ENCODE data around the gene SEMA5A. TPM values are rescaled to one million over a fixed set of nuclear protein-coding genes. Genes with fewer than 3 reads are reported as not detected.
A peak's percentile ranks its signal among the peaks of the same experiment; 100 is the strongest.

Gene SEMA5A
- total and polyA plus RNA-seq, 2 of the 8 experiments (the other 6 are each of a cell fraction or from before 2014, with no cell fraction given), result 5.3 to 8.9 TPM

GRCh38 chr5:9099689-9100088 lies 446.2 kb downstream of the SEMA5A start:
- H3K79me2 ChIP-seq (ENCODE audit: control insufficient read depth in 1 of 2, insufficient read depth in 2 of 2, low read length in 2 of 2), result no peaks in the 10 kb centered on the region
- H2BK12ac ChIP-seq (ENCODE audit: low read depth, low read length), result no peak overlapping the region
- H3K27me3 ChIP-seq (replicated peaks in 1 of 4; ENCODE audit: control insufficient read depth in 3 of 4, extremely low read depth in 1 of 4, insufficient read depth in 3 of 4, low read length in 3 of 4), result no peaks in the 10 kb centered on the region
- H4K91ac ChIP-seq (replicated peaks; ENCODE audit: insufficient read length, low read length), result no peak overlapping the region
- H3K36me3 ChIP-seq (ENCODE audit: control insufficient read depth in 2 of 4, insufficient read depth in 4 of 4, low read length in 3 of 4), result no peaks in the 10 kb centered on the region
- ChIA-PET POLR2A (ENCODE audit: partially characterized antibody) (no interaction called here), CTCF (ENCODE audit: partially characterized antibody) (interaction anchor here (0.7 to 1.2 kb wide), 4 partner anchors 10 to 86 kb away, joined by 3 to 6 read pairs (median 4); no protein-coding TSS in a partner anchor)
- no peaks in the 10 kb centered on the region; the same call in 1 of the 2 replicates for H3K23me2 ChIP-seq (ENCODE audit: low read depth, low read length)
- H3K4me2 ChIP-seq (ENCODE audit: insufficient read depth in 1 of 2, low read depth in 2 of 2, low read length in 2 of 2), result no peak overlapping the region
- H3K14ac ChIP-seq (ENCODE audit: insufficient read length), result no peak overlapping the region
- no peaks in the 10 kb centered on the region for H3K9me3 ChIP-seq (ENCODE audit: insufficient read depth in 2 of 2, low read depth in 1 of 2, low read length in 1 of 2)
- H4K5ac ChIP-seq (ENCODE audit: insufficient read length, low read depth, low read length), result no peak overlapping the region
- no peak overlapping the region for H3K23ac ChIP-seq (ENCODE audit: insufficient read length)
- H2AK5ac ChIP-seq (ENCODE audit: low read depth, low read length), result no peak overlapping the region
- H3K4me1 ChIP-seq (replicated peaks in 1 of 4; ENCODE audit: control insufficient read depth in 3 of 4, insufficient read depth in 4 of 4, low read length in 3 of 4), result no peaks in the 10 kb centered on the region
- H4K20me1 ChIP-seq (replicated peaks in 1 of 2; ENCODE audit: control insufficient read depth in 1 of 2, insufficient read depth in 2 of 2, low read length in 2 of 2), result no peaks in the 10 kb centered on the region
- FAIRE-seq (no peak), DNase-seq (ENCODE audit: low read depth in 1 of 2, low spot score in 2 of 2) (no peak)
- no peak overlapping the region for H3K56ac ChIP-seq (replicated peaks; ENCODE audit: insufficient read length, low read depth, low read length)
- TF ChIP-seq CTCF (IDR thresholded peaks at IDR 0.05; ENCODE audit: control extremely low read depth in 1 of 3, insufficient read depth in 1 of 3, low read depth in 1 of 3, low read length in 3 of 3), result peak; percentile 22 to 52 (median 36)
- peak; percentile 42 to 46; a peak in 3 of 4 replicates for TF ChIP-seq RAD21 (IDR thresholded peaks at IDR 0.05 in 1 of 2, conservative IDR thresholded peaks at IDR 0.05 in 1 of 2; ENCODE audit: low read depth in 2 of 2, low read length in 2 of 2)
- no peak for TF ChIP-seq JUN (IDR thresholded peaks at IDR 0.05; ENCODE audit: low read depth, low read length)
- no peak for TF ChIP-seq SIRT6 (IDR thresholded peaks at IDR 0.05; ENCODE audit: low read length)
- H3K4ac ChIP-seq (replicated peaks; ENCODE audit: insufficient read length, low read depth, low read length), result no peak overlapping the region
- no peak overlapping the region for H3K18ac ChIP-seq (ENCODE audit: extremely low read depth, low read length)
- no peaks in the 10 kb centered on the region for H3K79me1 ChIP-seq (ENCODE audit: low read depth, low read length)
- H2AFZ ChIP-seq (ENCODE audit: low read length), result no peak overlapping the region
- no peak overlapping the region for H2BK20ac ChIP-seq (ENCODE audit: low read length)
- H2BK120ac ChIP-seq (replicated peaks; ENCODE audit: low read depth, low read length), result no peak overlapping the region
- H3K4me3 ChIP-seq (ENCODE audit: extremely low read depth in 1 of 4, insufficient read depth in 2 of 4, low read depth in 3 of 4, low read length in 4 of 4), result no peak overlapping the region
- H2BK15ac ChIP-seq (ENCODE audit: low read length), result no peak overlapping the region
- H3K27ac ChIP-seq (ENCODE audit: low read depth, low read length), result no peak overlapping the region
- WGBS, 2 experiments (ENCODE audit: extremely low coverage in 1 of 2, insufficient coverage in 1 of 2, insufficient read length in 1 of 2, insufficient replicate concordance in 2 of 2, low coverage in 1 of 2, low lambda C conversion rate in 2 of 2, missing lambda C conversion rate in 1 of 2), result 84% methylated on average over 2 of the region's 2 CpGs; no CpG with 5 or more reads in 1 of the 2 experiments
- no peak overlapping the region for H2BK5ac ChIP-seq (ENCODE audit: low read depth, low read length)
- H4K8ac ChIP-seq (ENCODE audit: extremely low read depth, insufficient read depth, low read length), result no peak overlapping the region
- H3K9ac ChIP-seq (replicated peaks in 1 of 4; ENCODE audit: extremely low read depth in 1 of 4, low read depth in 3 of 4, low read length in 3 of 4), result no peak overlapping the region

All from H1 (cell line).